Endothelial cell of coronary artery (primary cell): ENCODE results near the gene PAK3. TPM values are rescaled to one million over a fixed set of nuclear protein-coding genes. Genes with fewer than 3 reads are reported as not detected.

Experiments used
- total RNA-seq: library from RNA; depleted of rRNA; stranded (reverse); fragments of >200 nt; gene quantifications from 2 replicates; pipeline ENCODE4 v1.2.3, GENCODE V29; 2014

Gene PAK3
- 0.72 and 0.94 TPM in 2 replicates for total RNA-seq

GRCh38 chrX:111095974-111096895 is at the start of gene PAK3:
Gene PAK3 (plus strand): TSS chrX:111096191. CDS start chrX:111123104, 26,913 bp downstream.

DNA sequence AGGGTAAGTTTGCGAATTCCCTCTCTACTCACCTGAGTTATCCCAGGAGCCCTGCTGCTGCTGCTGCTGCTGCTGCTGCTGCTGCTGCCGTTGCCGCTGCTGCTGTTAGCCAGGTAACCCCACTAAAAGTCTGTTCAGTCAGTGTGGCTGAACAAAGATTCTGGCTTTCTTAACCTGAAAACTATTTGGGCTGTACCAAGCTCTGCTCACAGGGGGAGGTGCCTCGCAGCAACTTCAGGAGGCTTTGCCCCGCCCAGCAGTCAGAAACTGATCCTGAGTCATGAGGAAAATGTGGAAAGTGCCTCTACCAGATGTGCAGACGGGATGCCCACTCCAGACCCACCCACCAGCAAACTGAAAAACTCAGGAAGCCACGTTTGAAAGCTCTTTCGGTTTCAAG is 174.3 kb downstream of the PAK3 start, which contains the start of gene CAPN6:
Gene CAPN6, minus strand, starts transcription at position 145 of the 400 bp plus-strand sequence. CDS start 6,547 bp downstream, outside the sequence.

Other genes with a start within 250 kb of the PAK3 start
- not detected in 2 replicates for gene CAPN6, start 174.3 kb downstream of the PAK3 start, total RNA-seq